Measurements from ENCODE around the gene AQP2.

DNA sequence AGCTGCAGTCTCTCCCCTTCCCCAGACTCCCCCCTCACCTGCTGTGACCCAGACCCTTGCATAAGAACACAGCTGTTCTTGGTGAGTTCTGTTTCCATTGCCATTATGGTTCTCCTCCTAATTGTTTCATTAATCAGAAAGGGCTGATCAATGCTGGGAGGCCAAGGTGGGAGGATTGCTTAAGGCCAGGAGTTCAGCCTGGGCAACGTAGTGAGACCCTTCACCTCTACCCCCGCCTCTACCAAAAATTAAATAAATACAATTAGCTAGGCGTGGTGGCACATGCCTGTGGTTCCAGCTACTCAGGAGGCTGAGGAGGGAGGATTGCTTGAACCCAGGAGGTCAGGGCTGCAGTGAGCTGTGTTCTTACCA lies 29.6 kb upstream of the AQP2 start:
- TF ChIP-seq POLR2AphosphoS5 (IDR thresholded peaks at IDR 0.05; ENCODE audit: low read depth, low read length), result no peak
- TF ChIP-seq, protein P1, sequence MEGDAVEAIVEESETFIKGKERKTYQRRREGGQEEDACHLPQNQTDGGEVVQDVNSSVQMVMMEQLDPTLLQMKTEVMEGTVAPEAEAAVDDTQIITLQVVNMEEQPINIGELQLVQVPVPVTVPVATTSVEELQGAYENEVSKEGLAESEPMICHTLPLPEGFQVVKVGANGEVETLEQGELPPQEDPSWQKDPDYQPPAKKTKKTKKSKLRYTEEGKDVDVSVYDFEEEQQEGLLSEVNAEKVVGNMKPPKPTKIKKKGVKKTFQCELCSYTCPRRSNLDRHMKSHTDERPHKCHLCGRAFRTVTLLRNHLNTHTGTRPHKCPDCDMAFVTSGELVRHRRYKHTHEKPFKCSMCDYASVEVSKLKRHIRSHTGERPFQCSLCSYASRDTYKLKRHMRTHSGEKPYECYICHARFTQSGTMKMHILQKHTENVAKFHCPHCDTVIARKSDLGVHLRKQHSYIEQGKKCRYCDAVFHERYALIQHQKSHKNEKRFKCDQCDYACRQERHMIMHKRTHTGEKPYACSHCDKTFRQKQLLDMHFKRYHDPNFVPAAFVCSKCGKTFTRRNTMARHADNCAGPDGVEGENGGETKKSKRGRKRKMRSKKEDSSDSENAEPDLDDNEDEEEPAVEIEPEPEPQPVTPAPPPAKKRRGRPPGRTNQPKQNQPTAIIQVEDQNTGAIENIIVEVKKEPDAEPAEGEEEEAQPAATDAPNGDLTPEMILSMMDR (IDR thresholded peaks at IDR 0.05), result no peak
- TF ChIP-seq, protein P2, sequence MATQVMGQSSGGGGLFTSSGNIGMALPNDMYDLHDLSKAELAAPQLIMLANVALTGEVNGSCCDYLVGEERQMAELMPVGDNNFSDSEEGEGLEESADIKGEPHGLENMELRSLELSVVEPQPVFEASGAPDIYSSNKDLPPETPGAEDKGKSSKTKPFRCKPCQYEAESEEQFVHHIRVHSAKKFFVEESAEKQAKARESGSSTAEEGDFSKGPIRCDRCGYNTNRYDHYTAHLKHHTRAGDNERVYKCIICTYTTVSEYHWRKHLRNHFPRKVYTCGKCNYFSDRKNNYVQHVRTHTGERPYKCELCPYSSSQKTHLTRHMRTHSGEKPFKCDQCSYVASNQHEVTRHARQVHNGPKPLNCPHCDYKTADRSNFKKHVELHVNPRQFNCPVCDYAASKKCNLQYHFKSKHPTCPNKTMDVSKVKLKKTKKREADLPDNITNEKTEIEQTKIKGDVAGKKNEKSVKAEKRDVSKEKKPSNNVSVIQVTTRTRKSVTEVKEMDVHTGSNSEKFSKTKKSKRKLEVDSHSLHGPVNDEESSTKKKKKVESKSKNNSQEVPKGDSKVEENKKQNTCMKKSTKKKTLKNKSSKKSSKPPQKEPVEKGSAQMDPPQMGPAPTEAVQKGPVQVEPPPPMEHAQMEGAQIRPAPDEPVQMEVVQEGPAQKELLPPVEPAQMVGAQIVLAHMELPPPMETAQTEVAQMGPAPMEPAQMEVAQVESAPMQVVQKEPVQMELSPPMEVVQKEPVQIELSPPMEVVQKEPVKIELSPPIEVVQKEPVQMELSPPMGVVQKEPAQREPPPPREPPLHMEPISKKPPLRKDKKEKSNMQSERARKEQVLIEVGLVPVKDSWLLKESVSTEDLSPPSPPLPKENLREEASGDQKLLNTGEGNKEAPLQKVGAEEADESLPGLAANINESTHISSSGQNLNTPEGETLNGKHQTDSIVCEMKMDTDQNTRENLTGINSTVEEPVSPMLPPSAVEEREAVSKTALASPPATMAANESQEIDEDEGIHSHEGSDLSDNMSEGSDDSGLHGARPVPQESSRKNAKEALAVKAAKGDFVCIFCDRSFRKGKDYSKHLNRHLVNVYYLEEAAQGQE (IDR thresholded peaks at IDR 0.05; ENCODE audit: insufficient read depth in 1 of 2, low read depth in 2 of 2, low read length in 1 of 2), result no peak

Data from Panc1 (cell line).